ENCODE measurements around the gene WNT1.

Gene WNT1

GRCh38 chr12:49014547-49014946 is 36.4 kb downstream of the WNT1 start:
- DNase-seq (ENCODE audit: low read depth) = peak; percentile 56
- peak; percentile 35 for TF ChIP-seq CTCF (conservative IDR thresholded peaks at IDR 0.05; ENCODE audit: control insufficient read depth, insufficient read depth, low read depth, low read length)
- H3K4me3 ChIP-seq (ENCODE audit: control insufficient read depth, low read depth, low read length) = no peak overlapping the region

GRCh38 chr12:49015196-49015595 is 37.1 kb downstream of the WNT1 start:
- no peak for TF ChIP-seq CTCF (conservative IDR thresholded peaks at IDR 0.05; ENCODE audit: control insufficient read depth, insufficient read depth, low read depth, low read length)
- no peak overlapping the region for H3K4me3 ChIP-seq (ENCODE audit: control insufficient read depth, low read depth, low read length)
- no peak for DNase-seq (ENCODE audit: low read depth)

GRCh38 chr12:49017891-49018260 is 39.8 kb downstream of the WNT1 start:
- DNase-seq (ENCODE audit: low read depth) = peak; percentile 53
- H3K4me3 ChIP-seq (ENCODE audit: control insufficient read depth, low read depth, low read length) = peak overlapping the region; percentile 97
- no peak for TF ChIP-seq CTCF (conservative IDR thresholded peaks at IDR 0.05; ENCODE audit: control insufficient read depth, insufficient read depth, low read depth, low read length)

GRCh38 chr12:49018261-49019119 is 40.4 kb downstream of the WNT1 start, which contains the start of gene PRKAG1:
Gene PRKAG1, minus strand, starts transcription at chr12:49018776. Its CDS starts 36 bp downstream, at chr12:49018740.
- peak within 1 kb of the TSS; percentile 97 for H3K4me3 ChIP-seq (ENCODE audit: control insufficient read depth, low read depth, low read length)
- peak; percentile 95 for DNase-seq (ENCODE audit: low read depth)
- TF ChIP-seq CTCF (conservative IDR thresholded peaks at IDR 0.05; ENCODE audit: control insufficient read depth, insufficient read depth, low read depth, low read length) = peak; percentile 43

GRCh38 chr12:49019120-49019430 is 41.0 kb downstream of the WNT1 start:
- H3K4me3 ChIP-seq (ENCODE audit: control insufficient read depth, low read depth, low read length) = peak overlapping the region; percentile 97
- no peak for TF ChIP-seq CTCF (conservative IDR thresholded peaks at IDR 0.05; ENCODE audit: control insufficient read depth, insufficient read depth, low read depth, low read length)
- no peak for DNase-seq (ENCODE audit: low read depth)

GRCh38 chr12:49019443-49020324 is 41.6 kb downstream of the WNT1 start:
- no peak overlapping the region for H3K4me3 ChIP-seq (ENCODE audit: control insufficient read depth, low read depth, low read length)
- peak; percentile 59 for DNase-seq (ENCODE audit: low read depth)

More at GRCh38 chr12:49019443-49020324, 41.6 kb downstream of the WNT1 start:
- TF ChIP-seq CTCF (conservative IDR thresholded peaks at IDR 0.05; ENCODE audit: control insufficient read depth, insufficient read depth, low read depth, low read length) = peak; percentile 61

All from fibroblast of mammary gland (primary cell).